Activated T-cell treated with anti-CD3 and anti-CD28 coated beads for 48 hours (primary cell): ENCODE results near the gene NRSN2.
"Not testable (repeated sequence)": the region's sequence is repeated elsewhere in the genome, so short reads cannot be mapped to it uniquely, and the experiment has no call there.

Experiments
- DNase-seq: peaks from one replicate; pipeline ENCODE4 v3.0.0-alpha.2; 2020; ENCODE audit warnings: low read depth

NRSN2 gene

GRCh38 chr20:375265-375889 is 28.5 kb downstream of the NRSN2 start:
- DNase-seq, result no peak

DNA sequence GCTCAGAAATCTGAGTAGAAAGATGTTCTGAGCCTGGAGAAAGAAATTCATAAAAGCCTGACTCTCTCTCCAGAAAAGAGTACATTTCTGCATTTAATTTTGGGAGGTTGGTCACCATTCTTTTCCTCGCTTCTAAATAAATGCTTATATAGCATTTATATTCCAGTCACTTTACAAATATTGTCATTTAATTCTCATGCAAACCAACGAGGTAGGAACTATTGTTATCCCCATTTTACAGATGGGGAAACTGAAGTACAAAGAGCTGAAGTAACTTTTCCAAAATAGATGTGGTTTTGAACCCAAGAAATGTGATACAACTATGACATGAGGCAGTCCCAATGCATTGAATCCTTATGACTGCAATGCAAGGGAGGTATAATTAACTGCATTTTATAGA is 29.2 kb downstream of the NRSN2 start:
- no peak for DNase-seq

GRCh38 chr20:376750-377149 is 29.8 kb downstream of the NRSN2 start:
- no peak for DNase-seq

GRCh38 chr20:377578-377977 is 30.7 kb downstream of the NRSN2 start:
- DNase-seq, result not testable (repeated sequence)

DNA sequence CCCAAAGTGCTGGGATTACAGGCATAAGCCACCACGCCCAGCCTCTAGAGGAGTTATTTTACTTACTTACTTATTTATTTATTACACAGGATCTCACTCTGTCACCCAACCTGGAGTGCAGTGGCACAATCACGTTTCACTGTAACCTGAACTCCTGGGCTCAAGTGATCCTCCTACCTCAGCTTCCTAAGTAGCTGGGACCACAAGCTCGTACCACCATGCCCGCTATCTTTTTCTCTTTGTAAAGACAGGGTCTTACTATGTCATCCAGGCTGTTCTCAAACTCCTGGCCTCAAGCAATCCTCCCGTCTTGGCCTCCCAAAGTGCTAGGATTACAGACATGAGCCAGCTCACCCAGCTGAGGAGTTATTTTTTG is 32.0 kb downstream of the NRSN2 start:
- DNase-seq, result no peak

- DNase-seq, result peak; percentile 73
These were observed 34.1 kb downstream of the NRSN2 start for GRCh38 chr20:380763-381580.

DNA sequence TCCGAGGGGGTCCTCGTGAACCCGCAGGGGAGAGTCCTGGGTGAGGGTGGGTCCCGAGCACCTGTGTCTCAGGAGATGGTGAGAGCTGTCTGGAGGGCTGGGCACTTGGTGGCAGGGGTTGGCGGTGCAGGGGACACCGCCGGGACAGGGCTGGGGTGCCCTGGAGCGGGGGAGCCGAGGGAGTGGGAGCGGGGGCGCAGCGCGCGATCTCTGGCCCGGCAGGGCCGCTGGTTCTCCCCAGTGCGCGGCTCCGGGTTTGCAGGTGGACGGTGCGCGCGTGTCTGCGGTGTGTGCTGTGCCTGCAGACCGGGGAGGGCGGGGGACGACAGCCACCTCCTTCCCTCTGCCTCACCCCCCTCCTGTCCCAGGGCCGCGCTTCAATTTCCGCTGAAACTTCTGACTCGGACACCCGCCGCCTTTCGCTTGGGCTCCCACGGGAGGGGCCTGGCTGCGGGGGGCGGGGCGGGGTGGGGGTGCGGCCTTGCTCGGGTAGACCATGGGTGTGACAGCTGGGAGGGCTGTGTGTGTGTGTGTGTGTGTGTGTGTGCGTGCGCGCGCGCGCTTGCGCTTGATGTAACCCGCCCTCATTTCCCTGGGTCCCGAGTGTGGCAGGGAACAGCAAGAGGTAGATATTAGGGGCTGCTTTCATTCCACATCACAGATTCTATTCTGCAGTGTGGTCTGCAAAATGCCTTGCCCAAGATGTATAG is 34.8 kb downstream of the NRSN2 start:
- peak; percentile 71 for DNase-seq

DNA sequence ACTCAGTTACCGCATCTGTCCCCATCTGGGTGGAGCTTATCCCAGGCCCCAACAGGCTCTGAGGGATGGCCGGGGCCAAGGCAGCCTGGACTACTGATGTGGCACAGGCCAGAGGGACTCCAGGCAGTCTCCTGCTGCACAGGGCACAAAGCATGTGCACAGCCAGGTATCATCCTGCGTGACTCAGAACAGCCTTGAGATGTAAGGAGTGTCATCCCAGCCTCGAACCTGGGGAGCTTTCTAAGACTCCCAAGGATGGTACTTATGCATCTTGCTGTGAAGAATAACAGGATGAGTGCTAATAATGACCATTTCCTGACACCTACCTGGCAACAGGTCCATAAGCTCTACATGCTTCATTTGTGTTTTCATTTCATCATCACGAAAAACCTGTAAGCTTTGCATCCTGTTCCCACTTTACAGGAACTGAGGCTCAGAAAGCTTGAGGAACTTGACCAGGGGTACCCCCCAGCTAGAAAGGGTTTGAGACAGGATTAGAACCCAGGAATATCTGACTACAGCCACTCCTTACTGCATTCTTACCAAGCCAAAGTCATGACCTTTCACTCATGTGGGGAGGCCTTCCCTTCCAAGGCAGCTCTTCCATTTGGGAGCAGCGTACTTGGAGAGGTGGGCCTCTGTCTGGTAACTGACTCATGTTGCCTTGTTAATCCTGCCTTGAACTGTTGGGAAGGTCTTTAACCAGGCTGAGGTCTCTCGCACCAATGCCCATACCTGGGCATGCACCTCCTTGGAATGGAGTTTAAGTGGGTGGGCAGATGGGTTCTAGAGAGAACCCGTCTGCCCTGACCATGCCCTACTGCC is 35.6 kb downstream of the NRSN2 start:
- DNase-seq, result no peak

DNA sequence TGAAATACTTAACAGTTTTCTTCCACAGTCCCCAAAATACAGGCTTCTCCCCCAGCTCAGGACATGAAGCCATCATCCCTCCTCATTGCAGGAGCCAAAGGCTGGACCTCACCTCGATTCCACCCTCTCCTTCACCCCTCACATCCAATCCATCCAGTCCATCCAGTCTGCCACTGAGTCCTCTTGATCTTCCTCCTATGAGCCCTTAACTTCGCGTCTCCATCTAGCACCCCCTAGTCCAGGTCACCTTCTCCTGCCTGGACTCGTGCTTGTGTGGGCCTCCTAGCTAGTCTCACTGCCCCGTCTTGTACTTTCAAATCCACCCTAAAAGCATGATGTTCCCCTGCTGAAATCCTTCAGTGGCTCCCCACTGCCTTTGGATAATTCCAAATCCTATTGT is 37.0 kb downstream of the NRSN2 start:
- DNase-seq, result no peak

DNA sequence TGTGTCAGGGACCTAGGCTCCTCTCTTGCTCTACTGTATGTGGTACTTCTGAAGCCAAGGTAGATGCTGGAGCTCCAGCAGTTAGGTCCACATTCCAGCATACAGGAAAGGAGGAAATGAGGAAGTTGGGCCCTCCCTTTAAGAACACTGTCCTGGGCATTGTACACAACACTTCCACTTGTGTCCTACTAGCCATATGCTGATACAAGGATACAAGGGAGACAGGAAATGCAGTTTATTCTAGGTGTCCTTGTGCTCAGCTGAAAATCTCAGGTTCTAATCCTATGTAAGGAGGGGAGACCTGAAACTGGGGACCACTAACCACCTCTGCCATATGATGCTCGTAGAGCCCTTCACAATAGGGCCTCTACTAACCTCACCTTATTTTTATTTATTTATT is 37.8 kb downstream of the NRSN2 start:
- DNase-seq, result no peak

GRCh38 chr20:385448-385847 is 38.5 kb downstream of the NRSN2 start:
- DNase-seq, result no peak

GRCh38 chr20:386634-387033 is 39.7 kb downstream of the NRSN2 start:
- not testable (repeated sequence) for DNase-seq

DNA sequence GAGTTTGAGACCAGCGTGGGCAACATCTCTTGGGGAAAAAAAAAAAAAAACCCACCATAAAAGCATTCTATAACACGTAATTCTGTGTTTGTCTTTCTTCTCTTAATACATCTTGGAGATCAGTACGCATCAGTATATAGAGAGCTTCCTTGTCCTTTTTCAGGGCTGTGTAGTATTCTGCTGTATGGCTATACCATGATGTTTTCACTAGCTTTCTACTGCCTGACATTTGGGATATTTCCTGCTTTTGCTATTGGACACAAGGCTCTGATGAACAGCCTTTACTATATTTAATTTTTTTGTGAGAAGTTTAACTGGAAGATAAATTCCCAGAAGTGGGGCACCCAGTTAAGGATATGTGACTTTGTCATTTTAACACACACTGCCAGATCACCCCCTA is 40.6 kb downstream of the NRSN2 start:
- no peak for DNase-seq

GRCh38 chr20:388034-388994 is 41.4 kb downstream of the NRSN2 start:
- no peak for DNase-seq

DNA sequence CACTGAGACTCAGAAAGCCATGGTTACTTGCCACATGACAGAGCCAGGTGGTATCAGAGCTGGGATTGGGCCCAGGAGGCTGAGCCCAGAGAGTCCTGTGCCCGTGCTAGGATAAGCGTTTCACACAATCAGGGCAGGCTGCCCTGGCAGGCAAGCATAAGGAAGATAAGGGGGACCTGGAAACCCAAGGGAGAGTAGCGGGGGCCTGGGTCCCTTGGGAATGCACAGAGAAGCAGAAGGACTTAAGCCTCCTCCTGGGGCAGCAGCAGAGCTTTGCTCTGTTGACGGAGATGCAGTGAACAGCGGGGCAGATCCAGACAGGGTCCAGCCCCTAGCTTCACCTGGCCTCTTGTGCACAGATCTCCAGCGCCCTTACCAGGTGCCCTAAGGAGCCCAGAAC is 42.3 kb downstream of the NRSN2 start:
- no peak for DNase-seq

DNA sequence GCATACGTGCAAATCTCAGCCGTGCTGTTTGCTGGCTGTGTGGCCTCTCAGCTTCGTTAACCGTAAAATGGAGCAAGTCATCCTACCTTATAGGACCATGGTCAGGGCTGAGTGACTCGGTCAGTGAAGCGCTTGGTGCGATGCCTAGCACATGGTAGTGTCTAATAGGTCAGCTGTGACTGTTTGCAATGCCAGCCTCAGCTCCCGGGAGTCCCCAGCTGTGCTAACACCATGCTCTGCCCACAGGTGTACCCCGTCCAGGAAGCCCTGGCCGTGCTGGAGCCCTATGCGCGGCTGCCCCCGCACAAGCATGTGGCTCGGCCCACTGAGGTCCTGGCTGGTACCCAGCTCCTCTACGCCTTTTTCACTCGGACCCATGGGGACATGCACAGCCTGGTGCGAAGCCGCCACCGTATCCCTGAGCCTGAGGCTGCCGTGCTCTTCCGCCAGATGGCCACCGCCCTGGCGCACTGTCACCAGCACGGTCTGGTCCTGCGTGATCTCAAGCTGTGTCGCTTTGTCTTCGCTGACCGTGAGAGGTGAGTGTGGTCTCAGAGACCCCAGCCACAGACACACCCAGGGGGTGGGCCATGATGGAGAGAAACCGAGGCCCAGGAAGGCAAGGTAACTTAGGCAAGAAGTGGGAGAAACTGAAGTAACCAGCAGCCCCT is 44.3 kb downstream of the NRSN2 start:
- DNase-seq, result no peak

DNA sequence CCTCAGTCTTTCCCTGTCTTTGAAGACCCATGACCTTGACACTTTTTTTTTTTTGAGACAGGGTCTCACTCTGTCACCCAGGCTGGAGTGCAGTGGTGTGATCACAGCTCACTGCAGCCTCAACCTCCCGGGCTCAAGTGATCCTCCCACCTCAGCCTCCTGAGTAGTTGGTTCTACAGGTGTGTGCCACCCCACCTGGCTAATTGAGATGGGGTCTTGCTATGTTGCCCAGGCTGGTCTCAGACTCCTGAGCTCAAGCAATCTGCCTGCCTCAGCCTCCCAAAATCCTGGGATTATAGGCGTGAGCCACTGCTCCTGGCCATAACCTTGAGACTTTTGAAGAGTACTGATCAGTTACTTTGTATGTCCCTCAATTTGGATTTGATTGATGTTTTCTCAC is 46.4 kb downstream of the NRSN2 start:
- not testable (repeated sequence) for DNase-seq

DNA sequence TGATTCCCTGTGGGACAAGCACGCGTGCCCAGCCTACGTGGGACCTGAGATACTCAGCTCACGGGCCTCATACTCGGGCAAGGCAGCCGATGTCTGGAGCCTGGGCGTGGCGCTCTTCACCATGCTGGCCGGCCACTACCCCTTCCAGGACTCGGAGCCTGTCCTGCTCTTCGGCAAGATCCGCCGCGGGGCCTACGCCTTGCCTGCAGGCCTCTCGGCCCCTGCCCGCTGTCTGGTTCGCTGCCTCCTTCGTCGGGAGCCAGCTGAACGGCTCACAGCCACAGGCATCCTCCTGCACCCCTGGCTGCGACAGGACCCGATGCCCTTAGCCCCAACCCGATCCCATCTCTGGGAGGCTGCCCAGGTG is 49.3 kb downstream of the NRSN2 start:
- DNase-seq, result no peak

- no peak for DNase-seq
These were observed 49.9 kb downstream of the NRSN2 start for GRCh38 chr20:396619-397431.
